Activated CD8-positive, alpha-beta memory T cell treated with anti-CD3 and anti-CD28 coated beads, Interleukin-2, amount 50 U/mL, for 4 hours (primary cell): ENCODE measurements around the gene ARPC5L.

Experiments used
- DNase-seq: peaks from one replicate; pipeline ENCODE4 v3.0.0-alpha.2; 2020

The ARPC5L gene

GRCh38 chr9:124868511-124869465 is 6.9 kb downstream of the ARPC5L start:
- peak; percentile 93 for DNase-seq

GRCh38 chr9:124869466-124869985 is 7.6 kb downstream of the ARPC5L start:
- DNase-seq, result peak; percentile 50

GRCh38 chr9:124869986-124870560 is 8.1 kb downstream of the ARPC5L start:
- DNase-seq, result peak; percentile 87

GRCh38 chr9:124870723-124871122 is 8.8 kb downstream of the ARPC5L start:
- no peak for DNase-seq

- no peak for DNase-seq
These were observed 9.2 kb downstream of the ARPC5L start for GRCh38 chr9:124871156-124871561.

- peak; percentile 42 for DNase-seq
These were observed 11.7 kb downstream of the ARPC5L start for GRCh38 chr9:124873664-124874063.

GRCh38 chr9:124875501-124875900 is 13.6 kb downstream of the ARPC5L start:
- DNase-seq, result no peak

- no peak for DNase-seq
These were observed 15.3 kb downstream of the ARPC5L start for GRCh38 chr9:124877021-124877782.

- no peak for DNase-seq
These were observed 16.1 kb downstream of the ARPC5L start for GRCh38 chr9:124878021-124878420.

- no peak for DNase-seq
These were observed 16.6 kb downstream of the ARPC5L start for GRCh38 chr9:124878518-124878917.

- DNase-seq, result no peak
These were observed 17.3 kb downstream of the ARPC5L start for GRCh38 chr9:124879226-124879625.

- DNase-seq, result no peak
These were observed 18.6 kb downstream of the ARPC5L start for GRCh38 chr9:124880501-124880900.

GRCh38 chr9:124881138-124881743 is 19.3 kb downstream of the ARPC5L start:
- DNase-seq, result no peak

GRCh38 chr9:124882231-124882630 is 20.3 kb downstream of the ARPC5L start:
- DNase-seq, result no peak

GRCh38 chr9:124884376-124884775 is 22.4 kb downstream of the ARPC5L start:
- DNase-seq, result no peak

- no peak for DNase-seq
These were observed 23.6 kb downstream of the ARPC5L start for GRCh38 chr9:124885551-124885950.

GRCh38 chr9:124886461-124886860 is 24.5 kb downstream of the ARPC5L start:
- DNase-seq, result no peak

GRCh38 chr9:124886866-124887492 is 25.0 kb downstream of the ARPC5L start:
- no peak for DNase-seq

- no peak for DNase-seq
These were observed 25.9 kb downstream of the ARPC5L start for GRCh38 chr9:124887832-124888231.

GRCh38 chr9:124889006-124889405 is 27.1 kb downstream of the ARPC5L start:
- DNase-seq, result no peak

- DNase-seq, result no peak
These were observed 28.2 kb downstream of the ARPC5L start for GRCh38 chr9:124890179-124890578.

GRCh38 chr9:124894035-124894740 is 32.3 kb downstream of the ARPC5L start:
- no peak for DNase-seq
